GM18502 (cell line): ENCODE results near the gene SDCBP2.

Source experiments
- ATAC-seq: cut with Tn5 transposase; IDR thresholded peaks from one replicate; pipeline ENCODE4 v1.9.1; 2021; ENCODE audit warnings: mild to moderate bottlenecking; ENCODE audit not compliant: unreplicated experiment, poor library complexity

Gene SDCBP2

GRCh38 chr20:1317545-1318255, 11.2 kb downstream of the SDCBP2 start:
- ATAC-seq, result no peak

- no peak for ATAC-seq
These were observed 13.1 kb downstream of the SDCBP2 start for GRCh38 chr20:1315804-1316203.

GRCh38 chr20:1313236-1313964, 15.5 kb downstream of the SDCBP2 start:
- ATAC-seq, result no peak

GRCh38 chr20:1312904-1313235, 16.1 kb downstream of the SDCBP2 start:
- no peak for ATAC-seq

GRCh38 chr20:1312308-1312707, 16.6 kb downstream of the SDCBP2 start:
- no peak for ATAC-seq

- no peak for ATAC-seq
These were observed 18.3 kb downstream of the SDCBP2 start for GRCh38 chr20:1310506-1311190.

GRCh38 chr20:1310071-1310470, 18.9 kb downstream of the SDCBP2 start:
- no peak for ATAC-seq

GRCh38 chr20:1309439-1309847, 19.5 kb downstream of the SDCBP2 start:
- ATAC-seq, result no peak

GRCh38 chr20:1308702-1309095, 20.2 kb downstream of the SDCBP2 start:
- no peak for ATAC-seq

GRCh38 chr20:1308067-1308701, 20.8 kb downstream of the SDCBP2 start:
- no peak for ATAC-seq

- no peak for ATAC-seq
These were observed 21.4 kb downstream of the SDCBP2 start for GRCh38 chr20:1307571-1307971.

- ATAC-seq, result no peak
These were observed 21.8 kb downstream of the SDCBP2 start for GRCh38 chr20:1307171-1307570.

GRCh38 chr20:1306316-1307135, 22.4 kb downstream of the SDCBP2 start:
- ATAC-seq, result no peak

- ATAC-seq, result no peak
These were observed 23.2 kb downstream of the SDCBP2 start for GRCh38 chr20:1305712-1306111.

- ATAC-seq, result no peak
These were observed 24.0 kb downstream of the SDCBP2 start for GRCh38 chr20:1304710-1305515.

GRCh38 chr20:1302685-1303541, 26.0 kb downstream of the SDCBP2 start:
- no peak for ATAC-seq

GRCh38 chr20:1301031-1301529, 27.9 kb downstream of the SDCBP2 start:
- no peak for ATAC-seq
